Muscle of leg (tissue), 11 donors: ENCODE data around the gene ITGA6. TPM values are rescaled to one million over a fixed set of nuclear protein-coding genes. Genes with fewer than 3 reads are reported as not detected.

Experiments used
- DNase-seq: peaks from one replicate; pipeline ENCODE4 v3.0.0; 2013
- H3K27ac ChIP-seq: one replicate; pipeline ENCODE4 v1.5.1; 2013; ENCODE audit warnings: mild to moderate bottlenecking, low read length, control low read depth
- H3K27me3 ChIP-seq: one replicate; pipeline ENCODE4 v1.6.1; 2013; ENCODE audit warnings: low read length; ENCODE audit not compliant: control insufficient read depth, insufficient read depth
- H3K36me3 ChIP-seq: one replicate; pipeline ENCODE4 v1.6.1; 2013; ENCODE audit warnings: low read length; ENCODE audit not compliant: control insufficient read depth, insufficient read depth
- H3K4me1 ChIP-seq: one replicate; pipeline ENCODE4 v1.6.1; 2013; ENCODE audit warnings: low read length; ENCODE audit not compliant: control insufficient read depth, insufficient read depth
- H3K4me3 ChIP-seq: one replicate; pipeline ENCODE4 v1.5.1; 2013; ENCODE audit warnings: low read length, control low read depth
- H3K9me3 ChIP-seq: replicated peaks from 2 replicates; pipeline ENCODE4 v1.6.1; 2013; ENCODE audit warnings: low read depth, low read length; ENCODE audit not compliant: control insufficient read depth
- WGBS: methylation state at CpG from one replicate; pipeline ENCODE4 v1.1.5; 2013; ENCODE audit warnings: missing lambda C conversion rate; ENCODE audit not compliant: insufficient coverage; 5-methylcytosine and 5-hydroxymethylcytosine counted together
- polyA plus RNA-seq, 8 donors: library from polyadenylated mRNA; unstranded; fragments of 120-200 nt; gene quantifications; one replicate each; pipeline versions ENCODE4 v1.2.1 to v1.2.3, GENCODE V29; 2013; ENCODE audit warnings: inconsistent platforms in 1 of 8, low replicate concordance in 1 of 8; ENCODE audit not compliant: insufficient read length in 8 of 8, insufficient read depth in 1 of 8
- total RNA-seq: library from RNA; stranded (reverse); fragments of 120-200 nt; gene quantifications from one replicate; pipeline ENCODE4 v1.2.4, GENCODE V29; 2013

Gene ITGA6
- total and polyA plus RNA-seq, 9 donors, result 61.6 to 99.0 (median 77.3) TPM

DNA sequence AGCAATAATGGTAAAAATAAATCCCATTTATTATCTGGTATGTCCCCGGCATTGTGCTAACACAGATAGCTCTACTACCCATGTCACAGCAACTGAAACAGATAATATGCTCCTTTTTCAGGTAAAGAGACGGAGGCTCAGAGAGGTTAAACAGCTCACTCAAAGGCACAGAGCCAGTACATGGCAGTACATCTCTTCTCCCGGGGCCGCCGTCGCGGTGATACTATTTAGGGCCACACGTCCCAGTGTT is 127.8 kb downstream of the ITGA6 start:
- peak overlapping the region; percentile 83 for H3K4me3 ChIP-seq
- peaks cover 9% of the 10 kb centered on the region for H3K4me1 ChIP-seq
- H3K27me3 ChIP-seq, result no peaks in the 10 kb centered on the region
- peaks cover 5% of the 10 kb centered on the region for H3K36me3 ChIP-seq
- no peak for DNase-seq
- H3K27ac ChIP-seq, result peak overlapping the region; percentile 81
- WGBS, result 2% methylated on average over 7 of the region's 8 CpGs
- no peaks in the 10 kb centered on the region for H3K9me3 ChIP-seq

Other genes with a start within 250 kb of the ITGA6 start
- gene PDK1, start 128.5 kb downstream of the ITGA6 start, total RNA-seq, result 25.4 TPM
- 10 to 100 TPM; 11.5 to 20.0 (median 15.6) TPM for gene PDK1, start 128.5 kb downstream of the ITGA6 start, polyA plus RNA-seq